K562 (cell line): ENCODE results near the gene DDAH2. TPM values are rescaled to one million over a fixed set of nuclear protein-coding genes. Genes with fewer than 3 reads are reported as not detected.

Experiments
- CEBPG ChIP-seq, 3 experiments: fragments of 200-800 bp in 1 of 3; sonication (Bioruptor generic) in 1 of 3; sonication (generic) in 1 of 3; formaldehyde crosslinking in 1 of 3; IDR thresholded peaks in 2 of 3; conservative IDR thresholded peaks in 1 of 3; 2 replicates each; pipeline versions ENCODE4 v1.6.1 to v1.8.0; 2016 to 2022; ENCODE audit warnings: missing compliant biosample characterization in 2 of 3, missing genetic modification characterization in 2 of 3, mild to moderate bottlenecking in 1 of 3, missing genetic modification reagents in 1 of 3
- DMBX1 ChIP-seq: fragments of 250-450 bp; sonication (Bioruptor Pico); IDR thresholded peaks from 2 replicates; pipeline ENCODE4 v1.8.0; 2022; ENCODE audit warnings: inconsistent platforms, mild to moderate bottlenecking, moderate library complexity, borderline replicate concordance
- E2F3 ChIP-seq: fragments of 250-450 bp; sonication (Bioruptor Pico); IDR thresholded peaks from 2 replicates; pipeline ENCODE4 v1.4.0; 2020; ENCODE audit warnings: mild to moderate bottlenecking
- FOXA3 ChIP-seq, 2 experiments: fragments of 450-650 bp in 1 of 2; sonication (generic) in 1 of 2; formaldehyde crosslinking; IDR thresholded peaks in 1 of 2; conservative IDR thresholded peaks in 1 of 2; 2 replicates each; pipeline versions ENCODE4 v1.4.0 to v1.8.0; 2020 to 2022; ENCODE audit warnings: mild to moderate bottlenecking in 2 of 2, missing genetic modification reagents in 1 of 2
- GTF2A2 ChIP-seq: IDR thresholded peaks from 2 replicates; pipeline ENCODE4 v1.6.1; 2016; ENCODE audit warnings: mild to moderate bottlenecking, missing genetic modification characterization, missing compliant biosample characterization
- KLF1 ChIP-seq: fragments of 450-650 bp; IDR thresholded peaks from 2 replicates; pipeline ENCODE4 v1.6.1; 2016; ENCODE audit warnings: missing genetic modification characterization, missing compliant biosample characterization
- MCM3 ChIP-seq: fragments of 450-650 bp; IDR thresholded peaks from 2 replicates; pipeline ENCODE4 v1.6.1; 2016
- POLR2G ChIP-seq: fragments of 200-400 bp; formaldehyde crosslinking; IDR thresholded peaks from 2 replicates; pipeline ENCODE4 v1.6.1; 2017; ENCODE audit warnings: low read depth, mild to moderate bottlenecking, antibody characterized with exemption, low read length, moderate library complexity
- PYGO2 ChIP-seq: fragments of 450-650 bp; IDR thresholded peaks from 2 replicates; pipeline ENCODE4 v1.6.1; 2016; ENCODE audit warnings: mild to moderate bottlenecking, missing genetic modification characterization, moderate library complexity, missing compliant biosample characterization
- RB1 ChIP-seq: fragments of 450-650 bp; IDR thresholded peaks from 2 replicates; pipeline ENCODE4 v1.6.1; 2017; ENCODE audit warnings: low read depth, mild to moderate bottlenecking
- RBM39 ChIP-seq: fragments of 200-400 bp; formaldehyde crosslinking; optimal IDR thresholded peaks from 2 replicates; pipeline ENCODE3; 2018; ENCODE audit warnings: low read depth, low read length
- SMAD1 ChIP-seq: fragments of 150-350 bp; IDR thresholded peaks from 2 replicates; pipeline ENCODE4 v1.6.1; 2014; ENCODE audit warnings: low read length, low read depth; ENCODE audit not compliant: partially characterized antibody
- SP2 ChIP-seq: IDR thresholded peaks from 2 replicates; pipeline ENCODE4 v1.6.1; 2011; ENCODE audit warnings: mild to moderate bottlenecking, low read depth, low read length, moderate library complexity; ENCODE audit not compliant: poor library complexity, severe bottlenecking; ENCODE audit errors: extremely low read depth
- SRSF7 ChIP-seq: fragments of 200-400 bp; formaldehyde crosslinking; optimal IDR thresholded peaks from 2 replicates; pipeline ENCODE3; 2017; ENCODE audit warnings: mild to moderate bottlenecking, low read depth, low read length
- TEAD4 ChIP-seq, 2 experiments: sonication (generic) in 1 of 2; formaldehyde crosslinking in 1 of 2; IDR thresholded peaks; 2 replicates each; pipeline versions ENCODE4 v1.6.1 to v1.8.0; 2012 to 2022; ENCODE audit warnings: borderline replicate concordance in 1 of 2, inconsistent platforms in 1 of 2, low read length in 1 of 2, mild to moderate bottlenecking in 1 of 2, missing genetic modification reagents in 1 of 2
- ZFP30 ChIP-seq: fragments of 250-450 bp; sonication (Bioruptor Pico); IDR thresholded peaks from 2 replicates; pipeline ENCODE4 v1.8.0; 2022; ENCODE audit warnings: moderate library complexity, mild to moderate bottlenecking, inconsistent platforms, borderline replicate concordance
- ZNF589 ChIP-seq: fragments of 200-800 bp; sonication (Bioruptor generic); IDR thresholded peaks from 2 replicates; pipeline ENCODE4 v1.6.1; 2016; ENCODE audit warnings: low read depth, missing genetic modification characterization, missing compliant biosample characterization
- ZNF780A ChIP-seq: fragments of 250-450 bp; sonication (Bioruptor Pico); IDR thresholded peaks from 2 replicates; pipeline ENCODE4 v1.5.0; 2021; ENCODE audit warnings: mild to moderate bottlenecking
- polyA plus RNA-seq, 8 experiments: library from polyadenylated mRNA; depleted of rRNA in 4 of 8; stranded (reverse) in 5 of 8; unstranded in 3 of 8; fragments of >200 nt; fragmentation: Nextera tagmentation in 2 of 8; fragmentation: Illumina TruSeq in 1 of 8; extraction: Ambion mirVana in 2 of 8; extraction: Trizol in 1 of 8; gene quantifications; 2 replicates each; pipeline versions ENCODE4 v1.2.1 to v1.2.3, GENCODE V29; 2011 to 2014; ENCODE audit warnings: inconsistent platforms in 1 of 8, missing spikeins in 1 of 8
- total RNA-seq, 7 experiments: library from RNA; depleted of rRNA in 6 of 7; stranded (reverse); fragments of >200 nt in 6 of 7; fragmentation: Illumina TruSeq in 2 of 7; extraction: Trizol in 2 of 7; gene quantifications; 2 replicates each; pipeline versions ENCODE4 v1.2.1 to v1.2.3, GENCODE V29; 2011 to 2021; ENCODE audit warnings: low replicate concordance in 1 of 7
- TF ChIP-seq, protein P1 (sequence below): fragments of 250-450 bp; sonication (Bioruptor Pico); IDR thresholded peaks from 2 replicates; pipeline ENCODE4 v1.5.0; 2021; ENCODE audit warnings: mild to moderate bottlenecking, moderate library complexity
- TF ChIP-seq, protein P2 (sequence below): sonication (generic); formaldehyde crosslinking; IDR thresholded peaks from 2 replicates; pipeline ENCODE4 v1.8.0; 2023; ENCODE audit warnings: mild to moderate bottlenecking, missing genetic modification reagents

The DDAH2 gene
- total and polyA plus RNA-seq, 9 of the 15 experiments (the other 6 are each of a cell fraction or from before 2014, with no cell fraction given) = 1.8 to 45.4 (median 21.4) TPM

DNA sequence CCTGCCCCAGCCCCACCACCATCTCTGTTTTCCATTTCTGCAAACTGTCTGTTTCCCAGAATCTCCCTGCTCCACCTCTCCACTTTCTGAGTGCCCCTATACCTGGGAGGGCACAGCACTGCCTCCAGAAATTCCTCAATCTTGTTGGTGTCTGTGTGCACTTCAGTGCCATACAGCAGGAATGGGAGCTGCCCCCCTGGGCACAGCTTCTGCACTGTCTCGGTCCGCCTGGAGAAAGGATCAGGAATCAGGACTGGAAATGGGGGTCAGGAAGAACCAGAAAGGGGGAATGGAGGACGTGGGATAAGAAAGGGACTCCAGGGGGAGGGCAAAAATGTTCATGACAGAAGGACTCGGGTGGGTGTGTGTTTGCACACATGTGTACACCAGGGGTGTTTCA is 4.6 kb upstream of the DDAH2 start (continued):
- TF ChIP-seq TEAD4 (IDR thresholded peaks at IDR 0.05; ENCODE audit: low read length) = no peak; the same call in 1 of the 2 replicates
- TF ChIP-seq TEAD4 (CRISPR knock-in tag; IDR thresholded peaks at IDR 0.05; ENCODE audit: borderline replicate concordance) = 0 out of 2 replicates have a peak, but pooled peaks have one; percentile 22
- TF ChIP-seq, protein P1, sequence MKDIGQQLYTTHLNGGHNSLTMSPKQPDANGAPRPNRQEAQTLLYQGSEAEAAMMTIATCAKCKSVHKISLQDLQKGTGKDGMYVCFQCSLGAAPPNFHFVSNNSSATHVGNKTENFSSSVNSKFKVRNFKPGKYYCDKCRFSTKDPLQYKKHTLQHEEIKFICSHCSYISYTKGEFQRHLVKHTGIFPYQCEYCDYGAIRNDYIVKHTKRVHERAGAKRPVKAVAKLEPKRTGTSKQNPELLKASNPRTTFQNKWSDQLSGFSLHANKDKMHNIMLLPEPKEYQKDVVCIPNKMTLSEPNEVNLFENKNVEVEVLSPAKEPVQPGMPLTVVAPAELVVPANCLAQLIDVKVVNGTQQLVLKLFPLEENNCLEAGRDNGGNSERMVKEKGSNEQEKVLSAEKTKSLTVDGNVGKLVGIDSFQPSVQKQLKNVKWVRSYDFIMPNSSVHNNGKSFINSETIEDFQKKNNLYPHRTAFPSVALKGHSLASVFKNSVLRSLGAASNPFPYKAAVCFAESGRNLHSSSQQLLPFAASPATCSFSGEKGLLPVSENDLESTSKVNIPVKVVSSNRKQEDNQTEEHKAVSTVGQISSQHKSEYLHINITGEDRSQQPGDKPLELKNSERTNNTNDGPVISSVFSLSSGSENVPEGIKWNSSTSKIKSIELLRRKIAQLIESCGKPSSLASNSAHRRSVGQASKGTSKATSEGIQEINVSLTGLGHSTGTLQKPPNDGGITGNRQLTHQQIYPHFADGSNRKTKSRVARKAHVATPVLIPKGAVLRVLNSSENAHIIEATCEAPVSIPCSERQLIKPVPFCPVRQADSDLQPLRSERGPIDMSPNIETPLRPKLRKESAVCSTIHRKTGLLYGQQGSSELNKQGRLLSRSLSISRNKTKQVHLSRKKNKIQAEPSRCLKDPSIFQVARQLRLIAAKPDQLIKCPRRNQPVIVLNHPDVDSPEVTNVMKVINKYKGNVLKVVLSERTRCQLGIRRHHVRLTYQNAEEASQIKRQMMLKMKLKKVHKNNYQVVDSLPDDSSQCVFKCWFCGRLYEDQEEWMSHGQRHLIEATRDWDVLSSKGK (CRISPR knock-in tag) = no peak
- TF ChIP-seq FOXA3 (CRISPR knock-in tag; conservative IDR thresholded peaks at IDR 0.05 in 1 of 2, IDR thresholded peaks at IDR 0.05 in 1 of 2) = peak in 1 of 2 experiments; percentile 31; a peak in 1 of 4 replicates
- TF ChIP-seq GTF2A2 (tag) = 0 out of 2 replicates have a peak, but pooled peaks have one; percentile 8
- TF ChIP-seq RB1 = no peak
- TF ChIP-seq CEBPG (CRISPR knock-in tag; IDR thresholded peaks at IDR 0.05) = 0 out of 2 replicates have a peak, but pooled peaks have one; percentile 28
- TF ChIP-seq CEBPG (tag; conservative IDR thresholded peaks at IDR 0.05 in 1 of 2, IDR thresholded peaks at IDR 0.05 in 1 of 2) = no peak
- TF ChIP-seq SRSF7 = no peak
- TF ChIP-seq ZNF780A (CRISPR knock-in tag) = no peak
- no peak for TF ChIP-seq ZFP30 (CRISPR knock-in tag)
- TF ChIP-seq E2F3 (CRISPR knock-in tag) = no peak
- TF ChIP-seq RBM39 = no peak
- peak; percentile 24; the same call in 1 of the 2 replicates for TF ChIP-seq PYGO2 (tag)
- no peak for TF ChIP-seq MCM3
- TF ChIP-seq DMBX1 (CRISPR knock-in tag) = no peak
- TF ChIP-seq SP2 = peak; percentile 1
- TF ChIP-seq KLF1 (tag) = no peak
- TF ChIP-seq POLR2G = peak; percentile 34; the same call in 1 of the 2 replicates
- no peak for TF ChIP-seq ZNF589
- TF ChIP-seq, protein P2, sequence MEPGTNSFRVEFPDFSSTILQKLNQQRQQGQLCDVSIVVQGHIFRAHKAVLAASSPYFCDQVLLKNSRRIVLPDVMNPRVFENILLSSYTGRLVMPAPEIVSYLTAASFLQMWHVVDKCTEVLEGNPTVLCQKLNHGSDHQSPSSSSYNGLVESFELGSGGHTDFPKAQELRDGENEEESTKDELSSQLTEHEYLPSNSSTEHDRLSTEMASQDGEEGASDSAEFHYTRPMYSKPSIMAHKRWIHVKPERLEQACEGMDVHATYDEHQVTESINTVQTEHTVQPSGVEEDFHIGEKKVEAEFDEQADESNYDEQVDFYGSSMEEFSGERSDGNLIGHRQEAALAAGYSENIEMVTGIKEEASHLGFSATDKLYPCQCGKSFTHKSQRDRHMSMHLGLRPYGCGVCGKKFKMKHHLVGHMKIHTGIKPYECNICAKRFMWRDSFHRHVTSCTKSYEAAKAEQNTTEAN (CRISPR knock-in tag) = no peak
- peak; percentile 15 for TF ChIP-seq SMAD1
